Stimulated activated CD4-positive, alpha-beta T cell treated with anti-CD3 and anti-CD28 coated beads, Interleukin-1b, Interleukin-23, amount 100 ng/mL, for 24 hours (primary cell): ENCODE measurements around the gene NEK11.
"Not testable (repeated sequence)": the region's sequence is repeated elsewhere in the genome, so short reads cannot be mapped to it uniquely, and the experiment has no call there.

Experiments used
- DNase-seq, 4 experiments: peaks; one replicate each; pipeline ENCODE4 v3.0.0-alpha.2; 2020; ENCODE audit warnings: low read depth in 4 of 4, low spot score in 1 of 4

Gene NEK11

GRCh38 chr3:131353986-131354385, 327.3 kb downstream of the NEK11 start:
- DNase-seq = no peak

- no peak for DNase-seq
Observed at GRCh38 chr3:131356006-131356595, 329.4 kb downstream of the NEK11 start.

GRCh38 chr3:131357275-131357674, 330.6 kb downstream of the NEK11 start:
- DNase-seq = no peak

GRCh38 chr3:131360191-131360755, 333.6 kb downstream of the NEK11 start:
- DNase-seq = no peak

GRCh38 chr3:131361066-131361463, 334.4 kb downstream of the NEK11 start:
- DNase-seq = not testable (repeated sequence)

GRCh38 chr3:131361464-131362421, 335.1 kb downstream of the NEK11 start:
- DNase-seq = no peak

- no peak for DNase-seq
Observed at GRCh38 chr3:131363275-131363674, 336.6 kb downstream of the NEK11 start.

- DNase-seq = no peak
Observed at GRCh38 chr3:131370935-131371687, 344.4 kb downstream of the NEK11 start.

GRCh38 chr3:131371688-131372066, 345.0 kb downstream of the NEK11 start:
- DNase-seq = no peak

- DNase-seq = no peak
Observed at GRCh38 chr3:131374741-131375140, 348.1 kb downstream of the NEK11 start.

GRCh38 chr3:131380821-131381444, 354.3 kb downstream of the NEK11 start:
- DNase-seq = not testable (repeated sequence)

- peak; percentile 85 to 97 (median 92) for DNase-seq
Observed at GRCh38 chr3:131381445-131382291, 355.0 kb downstream of the NEK11 start, which contains the start of gene NUDT16. NUDT16 (plus strand) TSS chr3:131381774; CDS start chr3:131381805, 31 bp downstream.

- no peak for DNase-seq
Observed at GRCh38 chr3:131386429-131387165, 359.9 kb downstream of the NEK11 start.

- DNase-seq = no peak
Observed at GRCh38 chr3:131387796-131388489, 361.3 kb downstream of the NEK11 start.

GRCh38 chr3:131388490-131388799, 361.8 kb downstream of the NEK11 start:
- no peak for DNase-seq

- DNase-seq = no peak
Observed at GRCh38 chr3:131390331-131390730, 363.7 kb downstream of the NEK11 start.

- no peak for DNase-seq
Observed at GRCh38 chr3:131393051-131393450, 366.4 kb downstream of the NEK11 start.

GRCh38 chr3:131393868-131394267, 367.2 kb downstream of the NEK11 start:
- DNase-seq = no peak

GRCh38 chr3:131394400-131394799, 367.7 kb downstream of the NEK11 start:
- no peak for DNase-seq
